ENCODE data around the gene FOXR1. TPM values are rescaled to one million over a fixed set of nuclear protein-coding genes. Genes with fewer than 3 reads are reported as not detected.
A peak's percentile ranks its signal among the peaks of the same experiment; 100 is the strongest.
"Not testable (repeated sequence)": the region's sequence is repeated elsewhere in the genome, so short reads cannot be mapped to it uniquely, and the experiment has no call there.

Gene FOXR1
- total RNA-seq, 2 experiments from 2014 or later: not detected

DNA sequence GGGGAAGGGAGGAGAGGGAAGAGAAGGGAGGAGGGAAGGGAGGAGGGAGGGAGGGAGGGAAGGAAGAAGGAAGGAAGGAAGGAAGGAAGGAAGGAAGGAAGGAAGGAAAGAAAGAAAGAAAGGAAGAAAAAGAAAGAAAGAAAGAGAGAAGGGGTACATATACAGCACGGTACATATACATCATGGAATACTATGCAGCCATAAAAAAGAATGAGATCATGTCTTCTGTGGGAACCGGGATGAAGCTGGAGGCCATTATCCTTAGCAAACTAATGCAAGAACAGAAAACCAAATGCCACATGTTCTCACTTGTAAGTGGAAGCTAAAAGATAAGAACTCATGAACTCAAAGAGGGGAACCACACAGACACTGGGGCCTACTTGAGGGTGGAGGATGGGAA, 2.1 kb upstream of the FOXR1 start:
- CTCF ChIA-PET; POLR2A ChIA-PET; H3K27ac Mint-ChIP-seq; intact Hi-C loops (cut with DNase I, micrococcal nuclease); H3K4me3 Mint-ChIP-seq; ATAC-seq; DNase-seq; H3K4me1 Mint-ChIP-seq; H3K9me3 Mint-ChIP-seq (ENCODE audit: low read depth); H3K36me3 Mint-ChIP-seq (ENCODE audit: low read depth): not testable (repeated sequence)
- peaks cover 12% of the 10 kb centered on the region for H3K27me3 Mint-ChIP-seq

- no peak overlapping the region for H3K27ac Mint-ChIP-seq
- H3K4me3 Mint-ChIP-seq: no peak overlapping the region
- H3K4me1 Mint-ChIP-seq: no peaks in the 10 kb centered on the region
- intact Hi-C loops (cut with DNase I, micrococcal nuclease): no loop called here
- POLR2A ChIA-PET: no interaction called here
- no peaks in the 10 kb centered on the region for H3K36me3 Mint-ChIP-seq (ENCODE audit: low read depth)
- DNase-seq (no peak), ATAC-seq (no peak)
- peaks cover 19% of the 10 kb centered on the region for H3K27me3 Mint-ChIP-seq
- CTCF ChIA-PET: interaction anchor here (0.6 to 1.4 kb wide), 3 partner anchors 16 to 304 kb away, joined by 3 to 5 read pairs (median 3); no protein-coding TSS in a partner anchor
- H3K9me3 Mint-ChIP-seq (ENCODE audit: low read depth): no peaks in the 10 kb centered on the region
Measured at GRCh38 chr11:118973985-118974384, 2.4 kb downstream of the FOXR1 start.

DNA sequence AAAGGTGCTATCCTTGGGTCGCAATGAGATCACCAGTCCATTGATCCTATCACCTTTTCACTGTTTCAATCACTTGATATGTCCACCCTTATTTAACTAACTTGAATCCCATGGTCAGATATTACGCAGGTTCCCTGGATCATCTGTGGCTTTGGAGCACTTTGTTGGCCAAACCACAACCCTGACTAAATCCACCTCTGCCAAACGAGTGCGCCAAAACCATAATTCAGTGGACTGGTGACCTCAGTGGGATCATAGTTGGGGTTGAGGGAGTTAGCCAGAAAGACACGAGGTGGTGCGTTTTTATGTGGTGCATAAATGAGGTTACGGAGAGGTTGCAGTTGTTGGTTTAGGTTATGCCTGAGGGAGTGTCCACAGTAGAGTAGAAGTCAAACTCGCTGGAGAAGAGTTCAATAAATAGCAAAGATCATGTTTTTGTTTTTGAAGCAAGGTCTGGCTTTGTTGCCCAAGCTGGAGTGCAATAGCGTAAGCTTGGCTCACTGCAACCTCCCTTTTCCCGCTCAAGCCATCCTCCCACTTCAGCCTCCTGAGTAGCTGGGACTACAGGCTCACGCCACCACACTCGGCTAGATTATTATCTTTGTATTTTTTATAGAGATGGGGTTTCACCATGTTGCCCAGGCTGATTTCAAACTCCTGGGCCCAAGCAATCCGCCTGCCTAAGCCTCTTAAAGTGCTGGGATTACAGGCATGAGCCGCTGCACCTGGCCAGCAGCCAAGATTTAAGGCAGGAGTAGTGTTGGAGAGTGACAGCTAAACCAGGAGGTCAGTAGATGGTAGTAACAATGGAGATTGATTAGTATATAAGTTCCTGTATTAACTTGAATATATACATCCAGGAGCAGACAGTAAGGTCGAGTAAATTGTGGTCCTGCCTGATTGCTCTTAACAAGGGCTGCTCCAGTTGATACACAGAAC, 4.5 kb downstream of the FOXR1 start:
- peaks cover 14% of the 10 kb centered on the region for H3K27me3 Mint-ChIP-seq
- H3K4me3 Mint-ChIP-seq: no peak overlapping the region
- CTCF ChIA-PET: interaction anchor here (0.5 kb wide), 1 partner anchor 54 kb away, joined by 3 read pairs; no protein-coding TSS in a partner anchor
- H3K36me3 Mint-ChIP-seq (ENCODE audit: low read depth): no peaks in the 10 kb centered on the region
- no peak overlapping the region for H3K27ac Mint-ChIP-seq
- POLR2A ChIA-PET: no interaction called here
- no peaks in the 10 kb centered on the region for H3K4me1 Mint-ChIP-seq
- intact Hi-C loops (cut with DNase I, micrococcal nuclease): no loop called here
- H3K9me3 Mint-ChIP-seq (ENCODE audit: low read depth): no peaks in the 10 kb centered on the region
- ATAC-seq (no peak), DNase-seq (no peak)

DNA sequence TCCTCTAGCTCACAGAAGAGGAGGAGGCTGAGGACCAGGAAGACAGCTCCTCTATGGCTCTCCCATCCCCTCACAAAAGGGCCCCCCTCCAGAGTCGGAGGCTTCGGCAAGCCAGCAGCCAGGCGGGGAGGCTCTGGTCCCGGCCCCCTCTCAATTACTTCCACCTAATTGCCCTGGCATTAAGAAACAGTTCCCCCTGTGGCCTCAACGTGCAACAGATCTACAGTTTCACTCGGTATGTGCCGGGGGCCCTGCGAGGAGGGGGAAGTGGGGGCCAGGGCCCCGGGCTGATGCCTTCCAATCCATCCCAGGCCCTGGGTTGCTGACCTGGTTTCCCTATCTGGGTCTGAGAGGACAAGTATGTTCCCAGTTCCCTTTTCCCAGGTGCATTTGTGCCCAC, 7.9 kb downstream of the FOXR1 start:
- Mint-ChIP-seq H3K27ac (no peak overlapping the region), H3K4me1 (no peaks in the 10 kb centered on the region), H3K27me3 (peaks cover 7% of the 10 kb centered on the region), H3K4me3 (no peak overlapping the region), H3K9me3 (ENCODE audit: low read depth) (no peaks in the 10 kb centered on the region), H3K36me3 (ENCODE audit: low read depth) (no peaks in the 10 kb centered on the region)
- intact Hi-C loops (cut with DNase I, micrococcal nuclease): no loop called here
- ChIA-PET CTCF (no interaction called here), POLR2A (no interaction called here)
- ATAC-seq (peak; percentile 42), DNase-seq (no peak)

GRCh38 chr11:118980191-118980881, 8.8 kb downstream of the FOXR1 start:
- ChIA-PET CTCF (no interaction called here), POLR2A (no interaction called here)
- DNase-seq: no peak
- Mint-ChIP-seq H3K36me3 (ENCODE audit: low read depth) (no peaks in the 10 kb centered on the region), H3K4me1 (no peaks in the 10 kb centered on the region), H3K9me3 (ENCODE audit: low read depth) (no peaks in the 10 kb centered on the region), H3K4me3 (no peak overlapping the region), H3K27ac (no peak overlapping the region), H3K27me3 (peaks cover 3% of the 10 kb centered on the region)
- intact Hi-C loops (cut with DNase I, micrococcal nuclease): no loop called here
- no peak for ATAC-seq

DNA sequence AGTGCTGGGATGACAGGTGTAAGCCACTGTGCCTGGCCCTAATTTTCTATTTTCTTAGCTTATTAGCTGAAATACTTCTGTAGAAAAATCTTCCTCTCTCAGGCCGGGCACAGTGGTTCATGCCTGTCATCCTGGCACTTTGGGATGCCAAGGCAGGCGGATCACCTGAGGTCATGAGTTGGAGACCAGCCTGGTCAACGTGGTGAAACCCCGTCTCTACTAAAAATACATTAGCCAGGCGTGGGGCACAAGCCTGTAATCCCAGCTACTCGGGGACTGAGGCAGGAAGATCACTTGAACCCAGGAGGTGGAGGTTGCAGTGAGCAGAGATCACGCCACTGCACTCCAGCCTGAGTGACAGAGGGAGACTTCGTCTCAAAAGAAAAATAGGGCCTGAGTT, 12.8 kb downstream of the FOXR1 start:
- not testable (repeated sequence) for H3K9me3 Mint-ChIP-seq (ENCODE audit: low read depth); DNase-seq

DNA sequence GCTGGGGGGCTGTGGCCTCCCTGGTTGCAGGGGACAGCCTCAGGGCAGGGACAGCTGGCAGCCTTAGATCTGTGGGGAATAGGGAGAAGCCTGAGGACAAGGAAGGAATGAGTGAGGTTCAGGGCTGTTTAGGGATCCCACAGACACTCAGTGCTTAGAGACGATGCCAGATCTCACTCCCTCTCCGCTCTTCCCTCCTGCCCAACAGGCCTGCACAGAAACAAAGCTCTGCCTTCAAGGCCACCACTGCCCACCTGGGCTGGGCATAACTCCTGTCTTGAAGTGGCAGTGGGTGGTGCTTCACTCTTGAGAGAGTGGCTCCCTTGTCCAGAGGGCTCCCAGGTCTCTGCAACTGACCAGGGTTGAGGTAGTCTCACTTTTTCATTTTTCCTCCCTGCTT, 13.3 kb downstream of the FOXR1 start:
- POLR2A ChIA-PET: no interaction called here
- no peaks in the 10 kb centered on the region for H3K9me3 Mint-ChIP-seq (ENCODE audit: low read depth)
- H3K36me3 Mint-ChIP-seq (ENCODE audit: low read depth): no peaks in the 10 kb centered on the region
- ATAC-seq: no peak
- intact Hi-C loops (cut with DNase I, micrococcal nuclease): no loop called here
- H3K27me3 Mint-ChIP-seq: no peaks in the 10 kb centered on the region
- DNase-seq: no peak
- H3K4me1 Mint-ChIP-seq: no peaks in the 10 kb centered on the region
- no peak overlapping the region for H3K27ac Mint-ChIP-seq
- CTCF ChIA-PET: interaction anchor here (0.7 to 1.4 kb wide), 2 partner anchors 55 to 295 kb away, joined by 3 to 5 read pairs; no protein-coding TSS in a partner anchor
- no peak overlapping the region for H3K4me3 Mint-ChIP-seq

More for the DNA sequence above, 12.8 kb downstream of the FOXR1 start:
- intact Hi-C loops (cut with DNase I, micrococcal nuclease); ATAC-seq; H3K4me1 Mint-ChIP-seq; POLR2A ChIA-PET; H3K27ac Mint-ChIP-seq; H3K36me3 Mint-ChIP-seq (ENCODE audit: low read depth); H3K4me3 Mint-ChIP-seq; H3K27me3 Mint-ChIP-seq: not testable (repeated sequence)
- CTCF ChIA-PET: interaction anchor here (0.6 to 1.4 kb wide), 2 partner anchors 215 to 294 kb away, joined by 3 to 5 read pairs; no protein-coding TSS in a partner anchor

DNA sequence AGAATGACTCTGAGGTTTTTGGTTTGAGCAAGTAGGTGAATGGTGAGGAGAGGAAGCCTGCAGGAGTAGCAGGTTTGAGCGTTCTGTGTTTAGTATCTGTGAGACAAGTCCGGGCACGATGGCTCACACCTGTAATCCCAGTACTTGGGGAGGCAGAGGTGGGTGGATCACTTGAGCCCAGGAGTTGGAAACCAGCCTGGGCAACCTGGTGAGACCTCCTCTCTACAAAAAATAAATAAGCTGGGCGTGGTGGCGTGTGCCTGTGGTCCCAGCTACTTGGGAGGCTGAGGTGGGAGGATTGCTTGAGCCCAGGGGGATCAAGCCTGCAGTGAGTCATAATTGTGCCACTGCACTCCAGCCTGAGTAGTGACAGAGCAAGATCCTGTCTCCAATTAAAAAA, 16.7 kb downstream of the FOXR1 start:
- Mint-ChIP-seq H3K27me3 (no peaks in the 10 kb centered on the region), H3K36me3 (ENCODE audit: low read depth) (peaks cover 8% of the 10 kb centered on the region), H3K4me3 (no peak overlapping the region), H3K9me3 (ENCODE audit: low read depth) (no peaks in the 10 kb centered on the region), H3K27ac (no peak overlapping the region), H3K4me1 (no peaks in the 10 kb centered on the region)
- intact Hi-C loops (cut with DNase I, micrococcal nuclease): no loop called here
- no peak for DNase-seq
- ChIA-PET CTCF (no interaction called here), POLR2A (no interaction called here)
- no peak for ATAC-seq

DNA sequence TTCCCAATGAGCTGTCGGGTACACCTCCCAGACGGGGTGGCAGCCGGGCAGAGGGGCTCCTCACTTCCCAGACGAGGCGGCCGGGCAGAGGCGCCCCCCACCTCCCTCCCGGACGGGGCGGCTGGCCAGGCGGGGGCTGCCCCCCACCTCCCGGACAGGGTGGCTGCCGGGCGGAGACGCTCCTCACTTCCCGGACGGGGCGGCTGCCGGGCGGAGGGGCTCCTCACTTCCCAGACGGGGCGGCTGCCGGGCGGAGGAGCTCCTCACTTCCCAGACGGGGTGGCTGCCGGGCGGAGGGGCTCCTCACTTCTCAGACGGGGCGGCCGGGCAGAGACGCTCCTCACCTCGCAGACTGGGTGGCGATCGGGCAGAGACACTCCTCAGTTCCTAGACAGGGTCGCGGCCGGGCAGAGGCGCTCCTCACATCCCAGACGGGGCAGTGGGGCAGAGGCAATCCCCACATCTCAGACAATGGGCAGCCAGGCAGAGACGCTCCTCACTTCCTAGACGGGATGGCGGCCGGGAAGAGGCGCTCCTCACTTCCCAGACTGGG, 20.0 kb downstream of the FOXR1 start:
- H3K36me3 Mint-ChIP-seq (ENCODE audit: low read depth): peaks cover 19% of the 10 kb centered on the region
- DNase-seq; H3K27me3 Mint-ChIP-seq; POLR2A ChIA-PET; H3K9me3 Mint-ChIP-seq (ENCODE audit: low read depth); H3K4me3 Mint-ChIP-seq; CTCF ChIA-PET; H3K27ac Mint-ChIP-seq; ATAC-seq; H3K4me1 Mint-ChIP-seq; intact Hi-C loops (cut with DNase I, micrococcal nuclease): not testable (repeated sequence)

- peak; percentile 70 for DNase-seq
- Mint-ChIP-seq H3K4me3 (peak overlapping the region; percentile 88), H3K27ac (peak overlapping the region; percentile 98), H3K27me3 (no peaks in the 10 kb centered on the region), H3K4me1 (peaks cover 32% of the 10 kb centered on the region), H3K9me3 (ENCODE audit: low read depth) (no peaks in the 10 kb centered on the region), H3K36me3 (ENCODE audit: low read depth) (peaks cover 41% of the 10 kb centered on the region)
- ChIA-PET POLR2A (interaction anchor here (0.6 to 1.6 kb wide), 10 partner anchors 17 to 230 kb away, joined by 3 to 6 read pairs (median 4); partner anchors contain the start of genes CXCR5, DPAGT1, RPS25 and TRAPPC4), CTCF (interaction anchor here (0.6 to 2.0 kb wide), 9 partner anchors 22 to 204 kb away, joined by 3 to 5 read pairs (median 4); partner anchors contain the start of gene HYOU1)
- intact Hi-C loops (cut with DNase I, micrococcal nuclease): loop anchor here (1.0 to 5.0 kb wide), 5 partner anchors 67 to 425 kb away; partner anchors contain the start of genes ARCN1 (in 1 of the 2) and DDX6 (in 1 of the 2)
- peak; percentile 62 for ATAC-seq
Measured at GRCh38 chr11:118996926-118997626, 25.5 kb downstream of the FOXR1 start.

Measured in activated CD4-positive, alpha-beta T cell treated with anti-CD3 and anti-CD28 coated beads for 36 hours (primary cell).